Rectal smooth muscle tissue (tissue), 1 donor: Measurements from ENCODE around the gene GHR.
"Not testable (repeated sequence)": the region's sequence is repeated elsewhere in the genome, so short reads cannot be mapped to it uniquely, and the experiment has no call there.

Experiments
- H3K27ac ChIP-seq: one replicate; pipeline ENCODE4 v1.7.0; 2013; ENCODE audit warnings: low read depth, low read length, inconsistent platforms
- H3K27me3 ChIP-seq: one replicate; pipeline ENCODE4 v1.7.0; 2013; ENCODE audit warnings: low read length; ENCODE audit not compliant: control insufficient read depth, insufficient read depth
- H3K36me3 ChIP-seq: one replicate; pipeline ENCODE4 v1.7.0; 2013; ENCODE audit warnings: low read length; ENCODE audit not compliant: control insufficient read depth, insufficient read depth
- H3K4me1 ChIP-seq: one replicate; pipeline ENCODE4 v1.7.0; 2013; ENCODE audit warnings: low read length; ENCODE audit not compliant: control insufficient read depth, insufficient read depth
- H3K4me3 ChIP-seq: one replicate; pipeline ENCODE4 v1.7.0; 2013; ENCODE audit warnings: low read length
- H3K9ac ChIP-seq: one replicate; pipeline ENCODE4 v1.7.0; 2013; ENCODE audit warnings: low read length

Gene GHR

GRCh38 chr5:42676362-42676761 is 253.1 kb downstream of the GHR start:
- H3K36me3 ChIP-seq = no peaks in the 10 kb centered on the region

GRCh38 chr5:42677156-42677842 is 254.1 kb downstream of the GHR start:
- Histone ChIP-seq H3K36me3 (no peaks in the 10 kb centered on the region), H3K27me3 (no peaks in the 10 kb centered on the region), H3K4me1 (no peaks in the 10 kb centered on the region), H3K9ac (no peak overlapping the region), H3K4me3 (no peak overlapping the region), H3K27ac (no peak overlapping the region)

More at GRCh38 chr5:42676362-42676761, 253.1 kb downstream of the GHR start:
- Histone ChIP-seq H3K4me1 (no peaks in the 10 kb centered on the region), H3K4me3 (no peak overlapping the region), H3K9ac (no peak overlapping the region), H3K27me3 (no peaks in the 10 kb centered on the region), H3K27ac (no peak overlapping the region)

- H3K36me3 ChIP-seq = no peaks in the 10 kb centered on the region
- no peak overlapping the region for H3K9ac ChIP-seq
- no peak overlapping the region for H3K4me3 ChIP-seq
- no peak overlapping the region for H3K27ac ChIP-seq
- H3K27me3 ChIP-seq = no peaks in the 10 kb centered on the region
- H3K4me1 ChIP-seq = no peaks in the 10 kb centered on the region
Observed at GRCh38 chr5:42680046-42680445, 256.8 kb downstream of the GHR start.

GRCh38 chr5:42685078-42685477 is 261.8 kb downstream of the GHR start:
- H3K27me3 ChIP-seq, H3K4me1 ChIP-seq, H3K4me3 ChIP-seq, H3K9ac ChIP-seq, H3K27ac ChIP-seq, H3K36me3 ChIP-seq: not testable (repeated sequence)

GRCh38 chr5:42689391-42689790 is 266.2 kb downstream of the GHR start:
- Histone ChIP-seq H3K27ac (no peak overlapping the region), H3K36me3 (peaks cover 2% of the 10 kb centered on the region), H3K27me3 (no peaks in the 10 kb centered on the region), H3K9ac (no peak overlapping the region), H3K4me3 (no peak overlapping the region), H3K4me1 (peaks cover 3% of the 10 kb centered on the region)

DNA sequence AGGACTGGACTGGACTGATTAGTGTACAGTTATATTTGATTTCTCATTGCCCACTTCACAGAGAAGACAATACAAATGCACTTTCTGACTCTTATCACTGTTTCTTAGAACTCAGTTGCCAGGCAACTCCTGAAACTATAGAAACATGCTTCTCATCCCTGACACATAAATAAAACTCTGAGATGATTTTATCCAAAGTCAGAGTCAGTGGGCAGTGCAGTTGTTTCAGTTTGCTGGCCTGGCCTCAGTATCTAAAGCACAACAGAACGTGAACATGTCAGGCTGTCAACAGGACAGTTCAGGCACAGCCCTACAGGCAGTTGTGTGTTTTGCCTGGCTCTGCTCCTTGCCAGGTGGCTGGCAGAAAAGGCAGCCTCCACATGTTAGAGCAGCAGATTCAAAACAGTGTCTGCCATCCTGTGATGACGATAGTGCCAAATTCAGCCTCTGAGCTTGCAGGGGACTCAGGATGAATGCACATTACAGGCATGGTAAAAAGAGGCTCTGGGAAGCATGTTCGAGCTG is 268.2 kb downstream of the GHR start:
- Histone ChIP-seq H3K27me3 (no peaks in the 10 kb centered on the region), H3K4me1 (peaks cover 3% of the 10 kb centered on the region), H3K27ac (no peak overlapping the region), H3K9ac (no peak overlapping the region), H3K4me3 (no peak overlapping the region), H3K36me3 (peaks cover 2% of the 10 kb centered on the region)

DNA sequence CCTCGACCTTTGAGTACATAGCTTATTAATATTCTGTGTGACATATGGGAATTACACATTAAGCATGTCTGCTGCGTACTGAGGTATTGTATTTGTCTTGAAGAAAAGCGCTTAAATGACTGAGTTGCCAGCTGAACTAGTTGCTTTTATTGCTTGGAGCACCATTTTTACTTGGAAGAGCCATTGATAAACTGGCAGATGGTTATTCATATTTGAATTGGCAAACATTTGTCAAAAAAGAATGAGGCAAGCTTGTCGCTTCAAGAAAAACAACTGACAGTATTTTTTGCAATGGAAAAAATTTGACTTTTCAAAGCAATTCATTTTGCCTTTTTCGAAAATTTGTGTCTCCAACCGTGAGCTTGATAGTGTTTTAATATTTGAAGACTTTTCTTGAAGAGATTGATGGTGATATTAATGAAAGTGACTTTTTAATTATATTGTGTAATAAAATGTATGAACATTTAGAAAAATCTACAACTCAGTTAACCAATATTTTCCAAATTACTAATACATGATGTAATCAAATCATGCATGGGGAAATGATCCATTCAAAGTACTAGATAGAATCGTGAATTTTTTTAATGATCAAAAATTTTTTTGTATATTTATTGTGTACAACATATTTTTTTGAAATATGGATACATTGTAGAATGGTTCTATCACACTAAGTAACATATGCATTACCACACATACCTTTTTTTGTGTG is 278.3 kb downstream of the GHR start:
- Histone ChIP-seq H3K27ac (no peak overlapping the region), H3K4me3 (no peak overlapping the region), H3K36me3 (no peaks in the 10 kb centered on the region), H3K27me3 (no peaks in the 10 kb centered on the region), H3K4me1 (no peaks in the 10 kb centered on the region), H3K9ac (no peak overlapping the region)

- no peak overlapping the region for H3K4me3 ChIP-seq
- no peak overlapping the region for H3K9ac ChIP-seq
- no peaks in the 10 kb centered on the region for H3K4me1 ChIP-seq
- H3K27ac ChIP-seq = no peak overlapping the region
- H3K36me3 ChIP-seq = no peaks in the 10 kb centered on the region
- H3K27me3 ChIP-seq = no peaks in the 10 kb centered on the region
Observed at GRCh38 chr5:42703238-42703637, 280.0 kb downstream of the GHR start.

DNA sequence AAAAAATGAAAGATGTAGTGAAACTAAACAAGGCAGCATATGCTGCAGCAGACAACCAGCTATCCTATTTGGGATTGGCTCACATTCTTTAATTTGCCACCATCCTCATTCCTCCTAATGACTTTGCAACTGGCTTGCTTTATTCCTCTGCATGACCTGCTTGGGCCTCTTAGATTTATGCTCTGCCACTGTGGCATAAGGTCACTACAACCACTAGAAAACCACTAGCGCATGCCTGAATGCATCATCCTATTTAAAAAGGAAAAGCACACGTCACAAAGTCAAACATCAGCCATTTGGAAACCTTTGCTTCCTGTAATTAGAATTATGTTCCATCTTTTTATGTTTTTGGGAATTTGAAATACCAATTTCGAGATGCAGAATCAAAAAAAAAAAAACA is 292.5 kb downstream of the GHR start:
- Histone ChIP-seq H3K27me3 (no peaks in the 10 kb centered on the region), H3K36me3 (no peaks in the 10 kb centered on the region), H3K9ac (no peak overlapping the region), H3K4me1 (no peaks in the 10 kb centered on the region), H3K4me3 (no peak overlapping the region), H3K27ac (no peak overlapping the region)

- no peak overlapping the region for H3K9ac ChIP-seq
- no peaks in the 10 kb centered on the region for H3K4me1 ChIP-seq
- no peaks in the 10 kb centered on the region for H3K27me3 ChIP-seq
- no peaks in the 10 kb centered on the region for H3K36me3 ChIP-seq
- H3K27ac ChIP-seq = no peak overlapping the region
- H3K4me3 ChIP-seq = no peak overlapping the region
Observed at GRCh38 chr5:42718591-42718990, 295.4 kb downstream of the GHR start.

DNA sequence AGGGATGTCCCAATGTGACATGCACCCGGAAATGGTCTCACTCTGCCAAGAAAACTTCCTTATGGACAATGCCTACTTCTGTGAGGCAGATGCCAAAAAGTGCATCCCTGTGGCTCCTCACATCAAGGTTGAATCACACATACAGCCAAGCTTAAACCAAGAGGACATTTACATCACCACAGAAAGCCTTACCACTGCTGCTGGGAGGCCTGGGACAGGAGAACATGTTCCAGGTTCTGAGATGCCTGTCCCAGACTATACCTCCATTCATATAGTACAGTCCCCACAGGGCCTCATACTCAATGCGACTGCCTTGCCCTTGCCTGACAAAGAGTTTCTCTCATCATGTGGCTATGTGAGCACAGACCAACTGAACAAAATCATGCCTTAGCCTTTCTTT is 295.8 kb downstream of the GHR start:
- Histone ChIP-seq H3K27ac (no peak overlapping the region), H3K9ac (no peak overlapping the region), H3K27me3 (no peaks in the 10 kb centered on the region), H3K36me3 (no peaks in the 10 kb centered on the region), H3K4me1 (no peaks in the 10 kb centered on the region), H3K4me3 (no peak overlapping the region)

GRCh38 chr5:42720251-42720650 is 297.0 kb downstream of the GHR start:
- Histone ChIP-seq H3K4me3 (no peak overlapping the region), H3K4me1 (no peaks in the 10 kb centered on the region), H3K36me3 (no peaks in the 10 kb centered on the region), H3K9ac (no peak overlapping the region), H3K27me3 (no peaks in the 10 kb centered on the region), H3K27ac (no peak overlapping the region)

GRCh38 chr5:42721484-42721883 is 298.2 kb downstream of the GHR start:
- Histone ChIP-seq H3K9ac (no peak overlapping the region), H3K36me3 (no peaks in the 10 kb centered on the region), H3K27me3 (no peaks in the 10 kb centered on the region), H3K4me3 (no peak overlapping the region), H3K27ac (no peak overlapping the region), H3K4me1 (no peaks in the 10 kb centered on the region)
